ENCODE data around the gene TOP2A. TPM values are rescaled to one million over a fixed set of nuclear protein-coding genes. Genes with fewer than 3 reads are reported as not detected.
"Not testable (repeated sequence)": the region's sequence is repeated elsewhere in the genome, so short reads cannot be mapped to it uniquely, and the experiment has no call there.

TOP2A gene
- total RNA-seq, 2 experiments from 2014 or later: 244 to 245 TPM

DNA sequence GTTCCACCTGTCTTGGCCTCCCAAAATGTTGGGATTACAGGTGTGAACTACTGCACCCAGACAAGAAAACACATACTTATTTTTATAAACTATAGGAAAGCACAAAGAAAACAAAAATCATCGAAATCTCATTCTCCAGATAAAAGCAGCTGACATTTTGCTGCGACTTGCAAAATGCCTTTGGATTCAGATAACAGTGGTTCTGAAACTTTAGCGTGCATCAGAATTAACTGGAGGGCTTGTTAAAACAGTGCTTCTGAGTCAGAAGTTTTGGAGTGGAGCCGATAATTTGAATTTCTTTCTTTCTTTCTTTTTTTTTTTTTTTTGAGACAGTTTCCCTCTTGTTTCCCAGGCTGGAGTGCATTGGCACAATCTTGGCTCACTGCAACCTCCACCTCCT lies 35.4 kb downstream of the TOP2A start:
- no peak for DNase-seq
- peaks cover 2% of the 10 kb centered on the region for H3K36me3 Mint-ChIP-seq
- H3K4me1 Mint-ChIP-seq: no peaks in the 10 kb centered on the region
- H3K27ac Mint-ChIP-seq: no peak overlapping the region
- no peaks in the 10 kb centered on the region for H3K9me3 Mint-ChIP-seq
- no peak overlapping the region for H3K4me3 Mint-ChIP-seq
- H3K27me3 Mint-ChIP-seq: peaks cover under 1% of the 10 kb centered on the region

DNA sequence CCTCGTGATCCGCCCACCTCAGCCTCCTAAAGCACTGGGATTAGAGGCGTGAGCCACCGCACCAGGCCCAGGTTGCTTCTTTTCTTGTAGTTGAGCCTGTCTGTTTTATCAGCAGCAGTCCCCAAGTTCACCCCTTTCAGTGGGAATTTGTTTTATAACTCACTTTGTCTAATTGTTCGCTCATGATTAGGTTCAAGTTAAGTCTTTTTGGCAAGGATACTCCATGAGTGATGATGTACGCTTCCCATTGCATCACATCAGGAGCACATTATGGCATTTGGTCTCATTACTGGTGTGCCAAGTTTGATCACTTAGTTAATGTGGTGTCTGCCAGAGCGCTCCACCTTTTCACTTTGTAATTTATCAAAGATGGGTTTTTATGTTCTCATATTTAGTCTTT lies 38.7 kb downstream of the TOP2A start:
- DNase-seq: no peak
- peaks cover 9% of the 10 kb centered on the region for H3K4me1 Mint-ChIP-seq
- peaks cover 2% of the 10 kb centered on the region for H3K9me3 Mint-ChIP-seq
- H3K27ac Mint-ChIP-seq: no peak overlapping the region
- no peaks in the 10 kb centered on the region for H3K36me3 Mint-ChIP-seq
- peaks cover 6% of the 10 kb centered on the region for H3K27me3 Mint-ChIP-seq
- no peak overlapping the region for H3K4me3 Mint-ChIP-seq

DNA sequence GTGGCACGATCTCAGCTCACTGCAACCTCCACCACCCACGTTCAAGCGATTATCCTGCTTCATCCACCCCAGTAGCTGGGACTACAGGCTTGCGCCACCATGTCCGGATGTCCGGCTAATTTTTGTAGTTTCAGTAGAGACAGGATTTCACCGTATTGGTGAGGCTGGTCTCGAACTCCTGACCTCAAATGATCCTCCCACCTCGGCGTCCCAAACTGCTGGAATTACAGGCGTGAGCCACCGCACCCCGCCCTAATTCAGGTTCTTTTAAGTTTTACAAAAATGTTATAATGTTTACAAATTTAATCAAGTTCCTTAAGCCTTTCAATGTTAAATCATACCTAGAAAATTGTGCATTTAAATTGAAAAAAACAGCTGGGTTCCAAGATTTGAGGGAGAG lies 39.9 kb downstream of the TOP2A start:
- H3K4me3 Mint-ChIP-seq: no peak overlapping the region
- H3K27me3 Mint-ChIP-seq: peaks cover 6% of the 10 kb centered on the region
- H3K9me3 Mint-ChIP-seq: peaks cover 2% of the 10 kb centered on the region
- no peak for DNase-seq
- no peak overlapping the region for H3K27ac Mint-ChIP-seq
- H3K4me1 Mint-ChIP-seq: peaks cover 15% of the 10 kb centered on the region
- H3K36me3 Mint-ChIP-seq: no peaks in the 10 kb centered on the region

GRCh38 chr17:40376541-40376940 lies 41.2 kb downstream of the TOP2A start:
- not testable (repeated sequence) for H3K27me3 Mint-ChIP-seq, H3K9me3 Mint-ChIP-seq, H3K27ac Mint-ChIP-seq, H3K36me3 Mint-ChIP-seq
- Mint-ChIP-seq H3K4me3 (peak overlapping the region; percentile 14), H3K4me1 (peaks cover 23% of the 10 kb centered on the region)
- peak; percentile 35 for DNase-seq

GRCh38 chr17:40375786-40376185 lies 41.9 kb downstream of the TOP2A start:
- H3K27ac Mint-ChIP-seq, H3K9me3 Mint-ChIP-seq, H3K4me3 Mint-ChIP-seq, H3K27me3 Mint-ChIP-seq, H3K36me3 Mint-ChIP-seq, DNase-seq: not testable (repeated sequence)
- H3K4me1 Mint-ChIP-seq: peaks cover 25% of the 10 kb centered on the region

GRCh38 chr17:40374821-40375498 lies 42.7 kb downstream of the TOP2A start:
- Mint-ChIP-seq H3K36me3 (no peaks in the 10 kb centered on the region), H3K4me3 (no peak overlapping the region), H3K9me3 (peaks cover 4% of the 10 kb centered on the region), H3K27me3 (peaks cover 6% of the 10 kb centered on the region), H3K27ac (no peak overlapping the region), H3K4me1 (peaks cover 25% of the 10 kb centered on the region)
- DNase-seq: no peak

- Mint-ChIP-seq H3K4me3 (no peak overlapping the region), H3K27me3 (peaks cover 6% of the 10 kb centered on the region), H3K36me3 (no peaks in the 10 kb centered on the region), H3K4me1 (peaks cover 25% of the 10 kb centered on the region), H3K27ac (no peak overlapping the region), H3K9me3 (peaks cover 4% of the 10 kb centered on the region)
- DNase-seq: no peak
These were observed 43.7 kb downstream of the TOP2A start for GRCh38 chr17:40373999-40374398.

DNA sequence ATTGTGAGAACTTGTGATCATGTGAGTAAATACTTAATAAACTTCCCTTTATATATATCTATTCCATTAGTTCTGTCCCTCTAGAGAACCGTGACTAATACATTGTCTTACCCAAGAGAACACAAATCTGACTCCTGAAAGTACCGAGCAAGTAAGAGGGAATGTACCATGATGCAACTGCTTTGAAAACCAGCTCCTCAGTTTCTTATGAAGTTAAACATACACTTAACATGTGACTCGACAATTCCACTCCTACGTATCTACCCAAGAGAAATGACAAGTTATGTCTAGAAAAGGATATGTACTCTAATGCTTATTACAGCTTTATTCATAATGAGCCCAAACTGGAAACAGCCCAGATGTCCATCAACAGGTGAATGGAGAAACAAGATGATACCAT lies 44.4 kb downstream of the TOP2A start:
- Mint-ChIP-seq H3K4me3 (no peak overlapping the region), H3K27ac (no peak overlapping the region), H3K4me1 (peaks cover 25% of the 10 kb centered on the region), H3K9me3 (peaks cover 4% of the 10 kb centered on the region), H3K36me3 (no peaks in the 10 kb centered on the region), H3K27me3 (peaks cover 6% of the 10 kb centered on the region)
- no peak for DNase-seq

GRCh38 chr17:40372644-40373043 lies 45.1 kb downstream of the TOP2A start:
- not testable (repeated sequence) for DNase-seq, H3K36me3 Mint-ChIP-seq, H3K4me3 Mint-ChIP-seq, H3K27me3 Mint-ChIP-seq, H3K9me3 Mint-ChIP-seq, H3K27ac Mint-ChIP-seq
- peaks cover 25% of the 10 kb centered on the region for H3K4me1 Mint-ChIP-seq

- H3K9me3 Mint-ChIP-seq: peaks cover 4% of the 10 kb centered on the region
- no peak overlapping the region for H3K4me3 Mint-ChIP-seq
- H3K36me3 Mint-ChIP-seq: no peaks in the 10 kb centered on the region
- DNase-seq: no peak
- no peak overlapping the region for H3K27ac Mint-ChIP-seq
- H3K27me3 Mint-ChIP-seq: peaks cover 4% of the 10 kb centered on the region
- H3K4me1 Mint-ChIP-seq: peaks cover 23% of the 10 kb centered on the region
These were observed 45.7 kb downstream of the TOP2A start for GRCh38 chr17:40372031-40372430.

DNA sequence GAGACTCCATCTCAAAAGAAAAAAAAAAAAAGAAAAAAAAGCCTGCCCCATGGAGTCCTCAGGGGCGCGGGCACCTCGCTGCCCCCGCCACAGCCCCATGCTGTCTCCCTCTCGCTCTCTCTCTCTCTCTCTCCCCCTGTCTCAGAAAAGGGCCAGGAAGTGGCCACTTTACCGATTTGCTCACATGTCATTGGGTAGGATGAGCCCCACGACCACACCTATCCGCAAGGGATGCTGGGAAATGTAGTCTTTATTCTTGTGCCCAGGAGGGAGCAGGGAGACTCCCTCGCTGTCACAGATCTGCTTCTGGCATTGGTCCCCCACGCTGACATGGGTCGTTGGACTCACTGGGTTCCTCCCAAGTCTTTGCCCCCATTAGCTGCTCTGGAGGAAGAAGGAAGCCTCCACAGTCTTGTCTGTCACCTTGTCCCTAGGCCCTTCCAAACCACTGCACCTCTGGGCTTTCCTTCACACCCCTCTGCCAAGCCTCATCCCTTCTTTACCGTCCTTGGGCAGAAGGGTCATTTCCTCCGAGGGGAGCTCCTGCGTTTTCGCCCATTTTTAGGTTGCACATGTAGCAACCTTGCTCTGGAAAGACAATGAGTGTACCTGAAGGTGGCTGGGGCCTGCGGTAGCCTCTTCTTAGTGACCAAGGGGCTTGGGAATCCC lies 46.3 kb downstream of the TOP2A start:
- no peak overlapping the region for H3K27ac Mint-ChIP-seq
- H3K27me3 Mint-ChIP-seq: no peaks in the 10 kb centered on the region

GRCh38 chr17:40369923-40370322 lies 47.8 kb downstream of the TOP2A start:
- Mint-ChIP-seq H3K27ac (no peak overlapping the region), H3K9me3 (peaks cover 2% of the 10 kb centered on the region), H3K27me3 (no peaks in the 10 kb centered on the region), H3K4me1 (peaks cover 16% of the 10 kb centered on the region), H3K36me3 (no peaks in the 10 kb centered on the region), H3K4me3 (no peak overlapping the region)
- no peak for DNase-seq

More for the DNA sequence above, 46.3 kb downstream of the TOP2A start:
- no peak overlapping the region for H3K4me3 Mint-ChIP-seq
- no peak for DNase-seq
- H3K4me1 Mint-ChIP-seq: peaks cover 17% of the 10 kb centered on the region
- H3K9me3 Mint-ChIP-seq: peaks cover 3% of the 10 kb centered on the region
- H3K36me3 Mint-ChIP-seq: no peaks in the 10 kb centered on the region

- H3K27me3 Mint-ChIP-seq: peaks cover 11% of the 10 kb centered on the region
- not testable (repeated sequence) for DNase-seq, H3K4me3 Mint-ChIP-seq, H3K9me3 Mint-ChIP-seq, H3K36me3 Mint-ChIP-seq, H3K27ac Mint-ChIP-seq
- peaks cover 11% of the 10 kb centered on the region for H3K4me1 Mint-ChIP-seq
These were observed 50.0 kb downstream of the TOP2A start for GRCh38 chr17:40367728-40368127.

GRCh38 chr17:40366861-40367518 lies 50.7 kb downstream of the TOP2A start:
- no peak for DNase-seq
- H3K27me3 Mint-ChIP-seq: peaks cover 17% of the 10 kb centered on the region
- peaks cover 2% of the 10 kb centered on the region for H3K9me3 Mint-ChIP-seq
- no peak overlapping the region for H3K4me3 Mint-ChIP-seq
- H3K36me3 Mint-ChIP-seq: no peaks in the 10 kb centered on the region
- peaks cover 6% of the 10 kb centered on the region for H3K4me1 Mint-ChIP-seq
- H3K27ac Mint-ChIP-seq: no peak overlapping the region

- no peak overlapping the region for H3K4me3 Mint-ChIP-seq
These were observed 51.4 kb downstream of the TOP2A start for GRCh38 chr17:40366076-40366860.

More at GRCh38 chr17:40366076-40366860, 51.4 kb downstream of the TOP2A start:
- Mint-ChIP-seq H3K9me3 (peaks cover 1% of the 10 kb centered on the region), H3K36me3 (no peaks in the 10 kb centered on the region), H3K4me1 (peaks cover 8% of the 10 kb centered on the region), H3K27me3 (peaks cover 22% of the 10 kb centered on the region), H3K27ac (no peak overlapping the region)
- no peak for DNase-seq
